ENCODE measurements around the gene ARPIN.
"Not testable (repeated sequence)": the region's sequence is repeated elsewhere in the genome, so short reads cannot be mapped to it uniquely, and the experiment has no call there.

ARPIN gene

DNA sequence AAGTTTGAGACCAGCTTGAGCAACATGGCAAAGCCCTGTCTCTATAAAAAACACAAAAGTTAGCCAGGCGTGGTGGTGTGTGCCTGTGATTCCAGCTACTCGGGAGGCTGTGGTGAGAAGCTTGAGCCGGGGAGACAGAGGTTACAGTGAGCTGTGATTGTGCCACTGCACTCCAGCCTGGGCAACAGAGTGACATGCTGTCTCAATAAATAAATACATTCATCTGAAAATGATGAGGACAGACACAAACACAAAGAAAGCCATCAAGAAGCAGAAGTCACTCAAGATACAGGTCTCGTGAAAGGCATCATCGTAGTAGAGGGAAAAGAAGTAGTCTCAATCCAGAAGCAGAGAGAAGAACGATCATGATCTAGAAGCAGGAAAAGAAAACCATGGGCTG lies 37.0 kb downstream of the ARPIN start:
- DNase-seq, result no peak

DNA sequence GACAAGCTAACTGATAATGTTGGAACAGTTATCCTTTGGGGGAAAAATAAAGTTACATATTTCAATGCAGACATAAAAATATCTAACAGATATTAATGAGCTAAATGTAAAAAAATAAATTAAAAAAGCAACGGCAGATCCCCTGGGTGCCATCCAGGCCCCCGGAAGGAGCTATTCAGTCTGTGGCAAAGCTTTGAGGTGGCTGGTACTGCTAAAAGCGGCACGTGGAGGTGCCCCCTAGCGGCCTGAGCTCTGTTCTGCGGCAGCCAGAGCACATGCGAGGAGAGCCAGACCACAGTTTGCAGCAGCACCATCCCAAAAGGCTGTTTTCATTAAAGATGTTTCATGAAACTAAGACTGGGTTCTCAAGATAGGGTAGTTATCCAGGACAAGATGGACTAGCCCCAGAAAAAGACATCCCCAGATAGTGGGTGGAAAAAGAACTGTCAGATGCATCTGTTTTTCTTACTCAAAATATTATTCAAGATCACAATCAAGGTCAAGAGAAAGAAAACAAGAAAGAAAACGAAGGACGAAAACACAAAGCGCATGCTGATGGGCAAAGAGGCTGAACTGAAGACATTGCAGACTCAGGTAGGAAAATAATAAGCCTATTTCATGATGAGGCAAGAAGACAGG lies 37.7 kb downstream of the ARPIN start:
- DNase-seq, result peak; percentile 74 to 81

DNA sequence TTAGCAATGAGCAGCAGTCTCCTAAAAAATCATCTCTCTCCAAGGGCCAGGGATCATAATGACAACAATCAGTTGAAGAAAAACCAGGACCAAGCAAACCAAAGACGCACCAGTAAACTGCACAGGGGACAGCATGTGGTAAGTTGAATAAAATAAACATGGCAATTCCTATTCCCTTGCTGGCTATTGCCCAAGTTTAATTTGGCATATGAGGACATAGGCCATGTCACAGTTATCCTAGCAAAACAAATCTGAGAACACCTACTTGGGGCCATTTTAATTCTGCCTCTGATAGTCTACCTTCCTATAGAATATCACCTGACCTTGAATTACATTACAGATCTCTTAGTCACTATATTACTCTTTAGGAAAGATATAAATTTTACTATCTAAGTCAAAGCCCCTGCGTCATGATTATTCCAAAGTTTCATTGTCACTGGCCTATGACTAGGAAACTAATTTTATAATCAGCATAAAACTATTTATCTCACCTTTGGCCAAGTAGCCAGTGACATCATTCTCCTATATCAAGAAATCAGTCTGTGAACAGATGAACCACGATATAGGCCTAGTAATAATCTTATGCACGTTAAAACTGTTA lies 42.0 kb downstream of the ARPIN start:
- DNase-seq, result no peak

DNA sequence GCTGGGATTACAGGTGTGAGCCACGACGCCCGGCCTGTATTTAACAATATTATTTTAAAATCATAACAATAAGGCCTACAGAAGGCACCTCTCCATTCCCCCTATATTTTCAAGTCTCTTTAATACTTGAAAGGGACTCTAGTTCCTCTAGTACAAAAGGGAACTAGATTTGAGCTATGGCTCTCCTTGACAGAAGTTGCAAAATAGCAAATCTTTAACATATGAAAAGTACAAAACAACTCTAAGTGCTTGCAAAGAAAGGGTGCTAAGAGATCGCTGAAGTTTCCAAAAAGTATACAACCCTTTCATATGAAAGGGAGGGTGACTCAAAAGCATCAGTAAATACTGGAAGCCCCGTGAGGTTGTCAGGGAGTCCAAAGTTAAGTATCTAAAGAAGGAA lies 42.7 kb downstream of the ARPIN start:
- DNase-seq, result no peak

DNA sequence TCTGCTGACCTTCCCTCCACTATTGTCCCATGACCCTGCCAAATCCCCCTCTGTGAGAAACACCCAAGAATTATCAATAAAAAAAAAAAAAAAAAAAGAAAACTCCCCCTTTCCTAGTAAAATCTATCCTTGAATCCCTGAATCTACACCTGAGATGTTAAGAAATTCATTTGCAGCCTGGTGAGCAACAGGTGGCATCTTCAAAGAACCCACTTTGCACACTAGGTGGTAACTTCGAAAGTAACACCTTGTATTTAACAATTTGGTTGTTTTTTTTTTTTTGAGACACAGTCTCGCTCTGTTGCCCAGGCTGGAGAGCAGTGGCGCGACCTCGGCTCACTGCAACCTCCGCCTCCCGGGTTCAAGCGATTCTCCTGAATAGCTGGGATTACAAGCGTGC lies 43.3 kb downstream of the ARPIN start:
- DNase-seq, result not testable (repeated sequence)

DNA sequence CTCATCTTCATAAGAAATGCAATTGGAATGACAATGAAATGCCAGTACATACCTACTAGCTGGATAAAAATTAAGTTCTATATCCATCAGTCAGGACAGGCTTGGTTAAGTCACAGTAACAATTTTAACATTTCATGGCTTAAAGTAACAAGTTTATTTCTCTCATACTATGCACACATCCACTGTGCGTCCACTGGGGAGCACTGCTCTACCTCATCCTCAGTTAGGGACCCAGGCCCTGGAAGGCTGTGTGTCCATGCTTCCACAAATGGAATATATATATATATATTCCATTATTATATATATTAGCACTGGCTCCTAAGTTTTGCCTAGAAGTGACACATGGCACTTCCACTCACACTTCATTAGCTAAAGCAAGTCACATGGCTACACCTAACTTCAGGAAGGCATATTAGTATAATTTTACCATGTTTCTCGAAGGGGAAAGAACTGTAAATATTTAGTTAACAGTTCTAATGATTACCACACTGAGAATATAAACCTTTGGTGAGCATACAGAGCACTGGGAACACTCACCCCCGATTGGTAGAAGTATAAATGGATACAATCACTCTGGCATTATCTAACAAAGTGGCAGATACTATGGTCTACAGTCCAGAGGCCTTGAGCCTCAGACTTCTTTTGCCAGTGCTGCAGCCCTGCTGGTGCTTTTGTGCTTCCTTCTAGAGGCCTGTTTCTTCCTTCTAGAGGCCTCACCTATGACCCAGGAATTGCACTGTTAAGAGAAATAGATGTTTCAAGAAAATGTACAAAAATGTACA lies 47.6 kb downstream of the ARPIN start:
- no peak for DNase-seq

DNA sequence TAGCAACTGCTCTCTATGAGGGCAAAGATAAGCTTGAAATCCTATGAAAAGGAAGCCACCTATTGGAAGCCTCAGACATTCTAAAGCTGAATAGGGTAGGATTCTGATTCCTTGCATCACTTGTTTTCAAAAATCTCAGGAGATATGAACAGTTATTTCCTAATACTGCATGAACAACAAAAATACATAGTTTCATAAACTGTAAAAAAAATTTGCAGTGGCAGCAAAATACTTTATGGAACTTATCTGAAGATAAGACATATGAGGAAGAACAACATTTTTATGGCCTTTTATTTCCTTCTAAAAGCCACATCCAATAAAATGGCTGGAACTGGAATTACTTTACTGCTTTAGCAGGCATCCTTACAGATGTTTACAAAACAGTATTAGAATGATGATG lies 48.8 kb downstream of the ARPIN start:
- DNase-seq, result no peak

DNA sequence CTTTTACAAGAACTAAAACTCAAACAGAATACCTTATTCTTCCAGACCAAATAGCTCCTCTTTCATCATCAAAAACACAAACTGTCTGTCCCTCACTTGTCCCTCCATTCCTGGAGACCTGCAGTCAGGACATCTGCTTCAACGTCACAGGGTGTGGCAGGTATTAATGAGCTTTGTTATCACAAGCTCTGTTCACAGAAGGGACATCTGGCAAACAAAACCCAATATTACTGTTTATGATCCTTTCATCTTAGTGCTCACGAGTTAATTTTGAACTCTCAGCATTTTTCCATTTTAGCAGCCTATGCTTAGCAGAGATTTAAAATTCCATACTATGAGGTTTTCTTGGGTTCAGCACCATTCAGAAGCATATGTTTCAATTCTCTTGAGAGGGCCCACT lies 51.9 kb downstream of the ARPIN start:
- DNase-seq, result no peak

DNA sequence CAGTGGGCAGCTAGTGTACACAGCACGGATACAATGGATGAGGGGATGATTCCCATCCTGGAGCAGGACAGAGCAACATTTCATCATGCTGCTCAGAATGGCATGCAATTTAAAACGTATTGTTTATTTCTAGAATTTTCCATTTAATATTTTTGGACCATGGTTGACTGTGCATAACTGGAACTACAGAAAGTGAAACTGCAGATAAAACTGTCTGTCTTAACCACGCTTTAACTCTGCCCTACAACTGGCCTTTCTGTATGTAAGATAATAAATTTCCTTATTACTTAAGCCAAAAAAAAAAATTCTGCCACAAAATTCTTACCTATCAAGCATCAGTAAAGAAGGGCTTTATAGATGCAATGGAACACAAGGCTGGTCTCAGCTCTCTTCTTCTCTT lies 52.3 kb downstream of the ARPIN start:
- no peak for DNase-seq

DNA sequence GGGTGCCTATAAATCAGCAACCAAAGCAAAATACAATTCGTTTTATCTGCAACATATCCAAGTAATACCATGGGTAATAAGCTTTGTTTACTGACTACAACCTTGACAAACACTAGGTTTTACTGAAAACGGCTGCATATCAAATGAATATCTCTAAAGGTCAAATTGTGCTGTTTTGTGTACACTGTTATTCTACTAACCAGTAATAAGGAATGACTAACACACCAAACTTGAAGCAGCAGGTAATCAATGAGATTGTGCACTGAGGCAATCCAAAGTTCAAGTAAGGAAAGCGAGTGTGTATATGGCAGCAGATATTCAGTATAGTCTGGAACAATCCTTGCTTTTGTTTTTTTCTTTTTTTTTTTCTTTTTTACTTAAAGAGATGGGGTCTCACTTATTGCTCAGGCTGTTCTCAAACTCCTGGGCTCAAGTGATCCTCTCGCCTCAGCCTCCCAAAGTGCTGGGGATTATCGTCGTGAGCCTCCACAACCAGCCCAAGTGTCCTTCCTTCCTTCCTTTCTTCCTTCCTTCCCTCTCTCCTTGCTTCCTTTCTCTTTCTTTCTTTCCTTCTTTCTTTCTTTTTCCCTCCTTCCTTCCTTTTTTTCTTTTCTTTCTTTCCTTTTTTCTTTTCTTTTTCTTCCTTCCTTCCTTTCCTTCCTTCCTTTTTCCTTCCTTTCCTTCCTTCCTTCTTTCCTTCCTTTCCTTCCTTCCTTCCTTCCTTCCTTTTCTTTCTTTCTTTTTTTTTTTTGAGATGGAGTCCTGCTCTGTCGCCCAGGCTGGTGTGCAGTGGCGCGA lies 53.9 kb downstream of the ARPIN start:
- DNase-seq, result no peak

DNA sequence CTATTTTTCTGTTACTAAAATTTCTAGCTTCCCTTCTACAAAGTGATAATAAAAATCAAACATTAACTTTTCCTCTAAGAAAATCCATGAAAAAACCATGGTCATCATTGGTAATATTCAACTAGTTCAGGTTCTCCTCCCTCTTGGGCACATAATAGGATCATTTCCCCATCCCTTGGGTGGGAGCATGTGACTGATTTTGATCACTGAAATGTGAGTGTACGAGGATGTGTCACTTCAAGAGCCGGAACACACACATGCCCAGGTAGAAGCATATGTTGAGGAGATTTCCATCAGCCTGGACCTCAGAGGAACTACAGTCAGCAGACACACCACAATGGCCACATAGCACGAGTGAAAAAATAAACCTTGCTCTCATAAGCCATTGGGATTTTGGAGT lies 55.1 kb downstream of the ARPIN start:
- no peak for DNase-seq

DNA sequence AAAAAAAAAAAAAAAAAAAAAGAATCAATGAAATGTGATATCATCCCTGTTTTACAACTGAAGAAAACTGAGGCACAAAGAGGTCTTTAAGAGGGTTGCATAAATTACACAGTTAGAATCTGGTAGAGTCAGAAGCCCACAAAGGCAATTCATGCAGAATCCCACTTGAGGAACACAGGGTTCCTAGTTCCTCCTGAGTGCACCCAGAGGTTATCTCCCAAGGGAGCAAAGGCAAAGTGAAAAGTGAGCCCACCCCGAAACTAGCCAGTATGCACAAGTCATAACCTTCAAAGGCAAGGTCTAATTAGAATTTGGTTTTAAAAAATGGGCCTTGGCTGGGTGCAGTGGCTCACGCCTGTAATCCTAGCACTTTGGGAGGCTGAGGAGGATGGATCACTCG lies 56.8 kb downstream of the ARPIN start:
- DNase-seq, result no peak

DNA sequence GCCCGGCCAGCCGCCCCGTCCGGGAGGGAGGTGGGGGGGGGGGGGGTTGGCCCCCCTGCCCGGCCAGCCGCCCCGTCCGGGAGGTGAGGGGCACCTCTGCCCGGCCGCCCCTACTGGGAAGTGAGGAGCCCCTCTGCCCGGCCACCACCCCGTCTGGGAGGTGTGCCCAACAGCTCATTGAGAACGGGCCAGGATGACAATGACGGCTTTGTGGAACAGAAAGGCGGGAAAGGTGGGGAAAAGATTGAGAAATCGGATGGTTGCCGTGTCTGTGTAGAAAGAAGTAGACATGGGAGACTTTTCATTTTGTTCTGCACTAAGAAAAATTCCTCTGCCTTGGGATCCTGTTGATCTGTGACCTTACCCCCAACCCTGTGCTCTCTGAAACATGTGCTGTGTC lies 57.9 kb downstream of the ARPIN start:
- DNase-seq, result not testable (repeated sequence)

DNA sequence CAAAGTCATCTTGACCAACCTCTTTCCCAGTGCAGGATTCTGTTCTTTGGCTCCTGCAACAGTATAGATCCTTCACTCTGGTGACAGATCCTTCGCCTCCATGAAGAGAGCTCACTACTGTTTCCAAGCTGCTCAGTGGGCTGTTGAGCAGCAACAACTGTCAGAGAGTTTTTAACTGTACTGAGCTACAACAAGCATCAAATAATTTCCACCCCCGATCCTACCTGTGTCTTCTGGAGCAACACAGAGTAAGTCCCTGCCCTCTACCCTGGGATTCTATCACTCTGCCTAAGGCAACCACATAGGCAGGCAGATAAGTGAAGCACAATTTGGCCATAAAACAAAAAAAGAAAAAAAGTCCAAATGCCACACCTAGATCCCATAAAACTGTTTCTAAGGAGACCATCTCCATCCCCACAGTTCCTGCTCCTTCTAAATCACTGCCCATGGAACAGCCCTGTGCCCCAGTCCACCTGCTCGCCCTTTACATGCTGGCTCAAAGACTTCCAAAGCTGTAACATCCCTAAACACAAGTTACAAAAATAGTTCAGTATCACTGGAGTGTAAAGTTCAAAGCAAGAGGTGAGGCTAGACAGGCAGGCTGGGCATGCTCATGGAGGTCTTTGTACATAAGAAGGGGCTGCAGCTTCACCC lies 60.3 kb downstream of the ARPIN start:
- DNase-seq, result no peak

DNA sequence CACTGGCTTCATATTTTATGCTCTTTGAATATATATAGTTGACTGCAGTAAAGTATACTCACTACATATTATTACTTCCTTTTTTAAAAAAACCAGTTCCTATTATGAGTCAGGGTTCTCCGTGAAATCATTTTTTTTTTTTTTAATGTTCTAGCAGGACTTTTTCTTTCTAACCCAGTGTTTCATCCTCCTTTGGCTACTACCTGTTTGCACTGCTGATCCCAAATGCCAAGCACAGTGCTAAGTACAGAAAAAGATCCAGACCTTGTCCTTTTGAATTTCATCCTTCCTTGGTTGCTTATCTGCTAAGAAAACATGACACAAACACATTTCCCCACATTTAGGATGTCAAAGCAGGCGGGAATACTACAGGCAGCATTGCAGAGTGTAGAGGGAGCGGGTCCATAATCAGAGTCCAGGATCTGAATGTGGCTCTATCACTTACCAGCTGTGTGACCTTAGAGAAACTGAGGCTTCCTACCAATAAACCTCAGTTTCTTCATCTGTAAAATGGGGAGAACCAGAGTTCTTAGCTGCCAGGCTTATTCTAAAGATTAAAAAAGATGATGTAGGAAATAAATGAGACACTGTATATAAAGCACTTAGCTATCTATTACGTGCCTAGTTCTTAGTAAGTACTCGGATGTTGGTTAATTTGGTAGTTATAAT lies 60.9 kb downstream of the ARPIN start:
- no peak for DNase-seq

DNA sequence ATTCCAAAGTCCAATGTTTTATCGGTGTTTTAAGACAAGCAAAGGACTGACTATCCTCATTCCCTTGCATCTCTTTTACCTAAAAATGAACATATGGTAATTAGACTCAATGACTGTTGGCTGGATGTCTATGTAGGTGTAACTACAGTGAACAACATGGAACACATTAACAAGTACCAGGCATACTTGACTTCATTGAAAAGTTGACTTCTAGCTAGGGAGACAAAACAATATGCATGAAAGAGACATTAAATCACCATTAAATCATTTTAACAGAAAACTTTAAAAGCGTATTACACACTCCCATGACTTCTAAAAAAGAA lies 63.8 kb downstream of the ARPIN start:
- no peak for DNase-seq

DNA sequence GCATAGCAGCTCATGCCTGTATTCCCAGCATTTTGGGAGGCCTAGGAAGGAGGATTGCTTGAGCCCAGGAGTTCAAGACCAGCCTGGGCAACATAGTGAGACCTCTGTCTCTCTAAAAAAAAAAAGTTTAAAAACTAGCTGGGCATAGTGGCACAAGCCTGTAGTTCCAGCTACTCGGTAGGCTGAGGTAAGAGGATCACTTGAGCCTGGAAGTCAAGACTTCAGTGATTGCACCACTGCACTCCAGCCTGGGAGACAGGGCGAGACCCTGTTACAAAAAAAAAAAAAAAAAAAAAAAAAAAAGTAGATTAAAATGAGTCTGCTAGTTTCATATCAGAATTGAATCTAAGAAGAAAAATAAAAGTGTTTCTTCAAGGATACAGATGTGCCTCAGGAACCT lies 65.7 kb downstream of the ARPIN start:
- DNase-seq, result no peak

DNA sequence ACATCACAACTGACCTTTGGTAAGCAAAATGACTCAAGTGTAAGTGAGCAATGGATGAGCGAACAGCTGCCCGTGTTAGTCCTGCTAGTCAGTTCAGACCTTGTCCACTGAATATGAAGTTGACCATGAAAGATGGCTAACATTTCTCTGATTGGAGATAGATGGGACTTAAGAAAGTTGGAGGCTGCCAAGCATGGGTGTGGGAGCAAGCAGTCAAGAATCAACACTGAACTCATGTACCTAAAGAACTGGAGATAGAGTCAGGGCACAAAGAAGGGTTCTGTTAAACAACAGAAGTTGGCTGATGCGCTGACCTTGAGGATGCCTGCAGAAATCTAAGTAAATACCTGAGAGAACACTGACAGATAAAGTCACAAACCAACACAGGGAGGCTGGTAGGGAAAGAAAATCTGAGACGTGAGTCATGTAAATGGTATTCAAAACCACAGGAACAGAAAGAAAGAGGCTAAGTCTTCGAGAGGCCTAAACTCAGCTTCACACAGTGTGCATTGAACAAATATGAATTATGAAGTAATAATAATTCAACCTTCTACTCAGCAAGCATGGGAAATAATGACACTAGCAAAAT lies 67.4 kb downstream of the ARPIN start:
- DNase-seq, result no peak
